ENCODE measurements around the gene NBEAL1.

DNA sequence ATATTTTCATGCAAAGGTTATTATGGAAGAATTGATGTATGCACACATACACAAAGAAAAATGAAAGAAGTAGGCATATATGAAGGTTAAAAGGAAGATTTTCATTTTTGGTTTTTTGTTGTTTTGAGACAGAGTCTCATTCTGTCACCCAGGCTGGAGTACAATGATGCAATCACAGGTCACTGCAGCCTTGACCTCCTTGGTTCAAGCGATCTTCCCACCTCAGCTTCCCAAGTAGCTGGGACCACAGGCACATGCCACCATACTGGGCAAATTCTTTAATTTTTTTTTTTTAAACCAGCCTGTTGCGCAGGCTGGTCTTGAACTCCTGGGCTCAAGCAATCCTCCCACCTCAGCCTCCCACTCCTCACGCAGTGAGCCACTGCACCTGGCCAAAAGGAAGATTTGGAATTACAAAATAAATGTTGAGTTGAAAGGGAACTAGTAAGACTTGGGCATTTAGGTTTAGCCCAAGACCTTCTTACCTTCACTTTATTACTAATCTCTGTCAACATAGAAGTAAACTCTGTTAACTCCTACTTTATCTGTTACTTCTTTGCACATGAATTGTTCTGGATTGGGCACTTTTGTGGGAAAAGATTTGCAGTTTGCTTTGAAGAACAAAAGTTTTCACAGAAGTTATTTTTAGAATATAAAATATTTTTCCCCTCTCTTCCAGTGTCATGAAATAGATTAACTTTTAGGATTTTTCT, 31.7 kb upstream of the NBEAL1 start:
- TF ChIP-seq, protein P1, sequence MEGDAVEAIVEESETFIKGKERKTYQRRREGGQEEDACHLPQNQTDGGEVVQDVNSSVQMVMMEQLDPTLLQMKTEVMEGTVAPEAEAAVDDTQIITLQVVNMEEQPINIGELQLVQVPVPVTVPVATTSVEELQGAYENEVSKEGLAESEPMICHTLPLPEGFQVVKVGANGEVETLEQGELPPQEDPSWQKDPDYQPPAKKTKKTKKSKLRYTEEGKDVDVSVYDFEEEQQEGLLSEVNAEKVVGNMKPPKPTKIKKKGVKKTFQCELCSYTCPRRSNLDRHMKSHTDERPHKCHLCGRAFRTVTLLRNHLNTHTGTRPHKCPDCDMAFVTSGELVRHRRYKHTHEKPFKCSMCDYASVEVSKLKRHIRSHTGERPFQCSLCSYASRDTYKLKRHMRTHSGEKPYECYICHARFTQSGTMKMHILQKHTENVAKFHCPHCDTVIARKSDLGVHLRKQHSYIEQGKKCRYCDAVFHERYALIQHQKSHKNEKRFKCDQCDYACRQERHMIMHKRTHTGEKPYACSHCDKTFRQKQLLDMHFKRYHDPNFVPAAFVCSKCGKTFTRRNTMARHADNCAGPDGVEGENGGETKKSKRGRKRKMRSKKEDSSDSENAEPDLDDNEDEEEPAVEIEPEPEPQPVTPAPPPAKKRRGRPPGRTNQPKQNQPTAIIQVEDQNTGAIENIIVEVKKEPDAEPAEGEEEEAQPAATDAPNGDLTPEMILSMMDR (IDR thresholded peaks at IDR 0.05), result no peak
- TF ChIP-seq POLR2A (IDR thresholded peaks at IDR 0.05) (no peak), EP300 (IDR thresholded peaks at IDR 0.05) (no peak), POLR2AphosphoS5 (IDR thresholded peaks at IDR 0.05) (no peak)
